Neural progenitor cell (in vitro differentiated cells): Measurements from ENCODE around the gene MEIS2. TPM values are rescaled to one million over a fixed set of nuclear protein-coding genes. Genes with fewer than 3 reads are reported as not detected.
A peak's percentile ranks its signal among the peaks of the same experiment; 100 is the strongest.

Source experiments
- DNase-seq: peaks from one replicate; pipeline ENCODE4 v3.0.0-alpha.2; 2016; ENCODE audit warnings: low spot score
- H2AFZ ChIP-seq: fragments of 200-600 bp; sonication (generic); replicated peaks from 2 replicates; pipeline ENCODE4 v1.6.1; 2016; ENCODE audit warnings: antibody characterized with exemption
- H3F3A ChIP-seq: fragments of 200-600 bp; sonication (generic); 2 replicates; pipeline ENCODE4 v1.6.1; 2016; ENCODE audit warnings: antibody characterized with exemption, low read depth
- H3K27ac ChIP-seq: fragments of 200-600 bp; sonication (generic); 2 replicates; pipeline ENCODE4 v1.5.1; 2016; ENCODE audit warnings: mild to moderate bottlenecking
- H3K27me3 ChIP-seq: fragments of 200-600 bp; sonication (generic); 2 replicates; pipeline ENCODE4 v1.6.1; 2016; ENCODE audit warnings: mild to moderate bottlenecking, moderate library complexity
- H3K36me3 ChIP-seq: fragments of 200-600 bp; sonication (generic); 2 replicates; pipeline ENCODE4 v1.5.1; 2016
- H3K4me1 ChIP-seq: fragments of 200-600 bp; sonication (generic); 2 replicates; pipeline ENCODE4 v1.6.1; 2016; ENCODE audit warnings: mixed run types
- H3K4me2 ChIP-seq: fragments of 200-600 bp; sonication (generic); 2 replicates; pipeline ENCODE4 v1.6.1; 2016
- H3K4me3 ChIP-seq: fragments of 200-600 bp; sonication (generic); 2 replicates; pipeline ENCODE4 v1.5.1; 2016
- H3K79me2 ChIP-seq: fragments of 200-600 bp; sonication (generic); 2 replicates; pipeline ENCODE4 v1.6.1; 2016; ENCODE audit warnings: low read depth
- H3K9ac ChIP-seq: fragments of 200-600 bp; sonication (generic); 2 replicates; pipeline ENCODE4 v1.6.1; 2016
- H3K9me3 ChIP-seq: fragments of 200-600 bp; sonication (generic); 2 replicates; pipeline ENCODE4 v1.5.1; 2016; ENCODE audit warnings: low read depth
- H4K20me1 ChIP-seq: fragments of 200-600 bp; sonication (generic); 2 replicates; pipeline ENCODE4 v1.6.1; 2016; ENCODE audit warnings: low read depth
- H3K27ac Mint-ChIP-seq: 3 replicates; pipeline ENCODE4 v1.8.0; 2021; ENCODE audit warnings: mixed read lengths
- H3K27me3 Mint-ChIP-seq: 2 replicates; pipeline ENCODE4 v1.8.0; 2022; ENCODE audit warnings: low read depth, mild to moderate bottlenecking, inconsistent platforms, moderate library complexity, mixed read lengths; ENCODE audit not compliant: insufficient read depth
- H3K36me3 Mint-ChIP-seq: 3 replicates; pipeline ENCODE4 v1.8.0; 2021; ENCODE audit warnings: mixed read lengths
- H3K4me1 Mint-ChIP-seq: 3 replicates; pipeline ENCODE4 v1.8.0; 2021; ENCODE audit warnings: mixed read lengths
- H3K4me3 Mint-ChIP-seq: 3 replicates; pipeline ENCODE4 v1.8.0; 2021; ENCODE audit warnings: mild to moderate bottlenecking, moderate library complexity, mixed read lengths
- H3K9me3 Mint-ChIP-seq: 3 replicates; pipeline ENCODE4 v1.8.0; 2020; ENCODE audit warnings: mixed read lengths
- CTCF ChIP-seq: fragments of 200-600 bp; sonication (generic); IDR thresholded peaks from 2 replicates; pipeline ENCODE4 v1.5.1; 2017; ENCODE audit warnings: antibody characterized with exemption, mild to moderate bottlenecking
- EZH2 ChIP-seq: fragments of 200-600 bp; sonication (generic); IDR thresholded peaks from 2 replicates; pipeline ENCODE4 v1.6.1; 2017; ENCODE audit warnings: antibody characterized with exemption, mild to moderate bottlenecking, moderate library complexity
- EZH2phosphoT487 ChIP-seq: fragments of 200-600 bp; sonication (generic); IDR thresholded peaks from 2 replicates; pipeline ENCODE4 v1.6.1; 2017; ENCODE audit warnings: antibody characterized with exemption
- total RNA-seq: library from RNA; depleted of rRNA; stranded (reverse); fragments of >200 nt; gene quantifications from 2 replicates; pipeline ENCODE4 v1.2.3, GENCODE V29; 2015; ENCODE audit warnings: low replicate concordance

MEIS2 gene
- total RNA-seq, 1 donor from 2014 or later = 18.3 TPM

- Histone ChIP-seq H3K9ac (no peak overlapping the region), H3K27me3 (no peaks in the 10 kb centered on the region), H2AFZ (no peak overlapping the region), H3K27ac (no peak overlapping the region), H4K20me1 (no peaks in the 10 kb centered on the region), H3K4me1 (peaks cover 66% of the 10 kb centered on the region), H3K9me3 (no peaks in the 10 kb centered on the region), H3F3A (peaks cover 39% of the 10 kb centered on the region), H3K36me3 (no peaks in the 10 kb centered on the region), H3K4me2 (peak overlapping the region; percentile 4), H3K79me2 (no peaks in the 10 kb centered on the region), H3K4me3 (no peak overlapping the region)
- Mint-ChIP-seq H3K4me3 (no peak overlapping the region), H3K27ac (no peak overlapping the region), H3K9me3 (no peaks in the 10 kb centered on the region), H3K4me1 (peaks cover 38% of the 10 kb centered on the region), H3K27me3 (peaks cover 26% of the 10 kb centered on the region), H3K36me3 (peaks cover 3% of the 10 kb centered on the region)
- no peak for TF ChIP-seq EZH2phosphoT487
- no peak for TF ChIP-seq CTCF
- no peak for TF ChIP-seq EZH2
- no peak for DNase-seq
These were observed 59.3 kb downstream of the MEIS2 start for GRCh38 chr15:37041042-37041441.

- H3K4me3 ChIP-seq = no peak overlapping the region
- peaks cover 35% of the 10 kb centered on the region for H3K4me1 Mint-ChIP-seq
- H3K9me3 Mint-ChIP-seq = no peaks in the 10 kb centered on the region
- no peaks in the 10 kb centered on the region for H3K9me3 ChIP-seq
- H3K27ac ChIP-seq = no peak overlapping the region
- peaks cover 70% of the 10 kb centered on the region for H3K4me1 ChIP-seq
- no peaks in the 10 kb centered on the region for H3K27me3 ChIP-seq
- no peak for DNase-seq
- H3K4me3 Mint-ChIP-seq = no peak overlapping the region
- H3K36me3 ChIP-seq = no peaks in the 10 kb centered on the region
- no peak overlapping the region for H3K9ac ChIP-seq
- no peaks in the 10 kb centered on the region for H3K79me2 ChIP-seq
- peaks cover 3% of the 10 kb centered on the region for H3K36me3 Mint-ChIP-seq
- no peak for TF ChIP-seq CTCF
- TF ChIP-seq EZH2phosphoT487 = no peak
- no peak for TF ChIP-seq EZH2
- peaks cover 37% of the 10 kb centered on the region for H3F3A ChIP-seq
- H2AFZ ChIP-seq = no peak overlapping the region
- no peak overlapping the region for H3K27ac Mint-ChIP-seq
- H4K20me1 ChIP-seq = peaks cover 4% of the 10 kb centered on the region
- H3K27me3 Mint-ChIP-seq = peaks cover 23% of the 10 kb centered on the region
- no peak overlapping the region for H3K4me2 ChIP-seq
These were observed 60.1 kb downstream of the MEIS2 start for GRCh38 chr15:37040072-37040742.

- H3K9me3 Mint-ChIP-seq = no peaks in the 10 kb centered on the region
- no peak overlapping the region for H3K4me3 Mint-ChIP-seq
- H3K27ac Mint-ChIP-seq = no peak overlapping the region
- Histone ChIP-seq H3K79me2 (no peaks in the 10 kb centered on the region), H3K4me2 (no peak overlapping the region), H4K20me1 (peaks cover 8% of the 10 kb centered on the region), H3K27me3 (no peaks in the 10 kb centered on the region), H3K4me1 (peaks cover 70% of the 10 kb centered on the region), H3K36me3 (no peaks in the 10 kb centered on the region), H3K9ac (no peak overlapping the region), H3K27ac (no peak overlapping the region), H3K4me3 (no peak overlapping the region), H2AFZ (no peak overlapping the region), H3F3A (peaks cover 37% of the 10 kb centered on the region), H3K9me3 (no peaks in the 10 kb centered on the region)
- H3K36me3 Mint-ChIP-seq = no peaks in the 10 kb centered on the region
- H3K4me1 Mint-ChIP-seq = peaks cover 32% of the 10 kb centered on the region
- DNase-seq = no peak
- no peak for TF ChIP-seq EZH2phosphoT487
- TF ChIP-seq CTCF = no peak
- TF ChIP-seq EZH2 = no peak
- peaks cover 15% of the 10 kb centered on the region for H3K27me3 Mint-ChIP-seq
These were observed 61.6 kb downstream of the MEIS2 start for GRCh38 chr15:37038716-37039106.
